Measurements from ENCODE around the gene AK5. TPM values are rescaled to one million over a fixed set of nuclear protein-coding genes. Genes with fewer than 3 reads are reported as not detected.

Gene AK5
- total RNA-seq, 6 experiments from 2014 or later: 51.9 to 77.6 (median 70.8) TPM

- Mint-ChIP-seq H3K4me1 (ENCODE audit: low read depth) (peaks cover 68% of the 10 kb centered on the region), H3K4me3 (no peak overlapping the region), H3K27me3 (ENCODE audit: insufficient read depth) (no peaks in the 10 kb centered on the region; the same call in 1 of the 2 replicates), H3K36me3 (ENCODE audit: low read depth) (peaks cover 83% of the 10 kb centered on the region), H3K27ac (no peak overlapping the region), H3K9me3 (peaks cover 14% of the 10 kb centered on the region; the same call in 1 of the 2 replicates)
- no peak for TF ChIP-seq CTCF (IDR thresholded peaks at IDR 0.05)
- no peak for DNase-seq
Observed at GRCh38 chr1:77421504-77422233, 139.8 kb downstream of the AK5 start.

GRCh38 chr1:77424236-77424635 lies 142.4 kb downstream of the AK5 start:
- no peak for TF ChIP-seq CTCF (IDR thresholded peaks at IDR 0.05)
- Mint-ChIP-seq H3K27ac (peak overlapping the region; percentile 57), H3K27me3 (ENCODE audit: insufficient read depth) (no peaks in the 10 kb centered on the region), H3K9me3 (peaks cover 9% of the 10 kb centered on the region), H3K36me3 (ENCODE audit: low read depth) (peaks cover 74% of the 10 kb centered on the region), H3K4me3 (peak overlapping the region; percentile 3), H3K4me1 (ENCODE audit: low read depth) (peaks cover 44% of the 10 kb centered on the region)
- peak; percentile 50 for DNase-seq

GRCh38 chr1:77428068-77428467 lies 146.2 kb downstream of the AK5 start:
- H3K9me3 Mint-ChIP-seq: peaks cover 9% of the 10 kb centered on the region
- no peaks in the 10 kb centered on the region for H3K27me3 Mint-ChIP-seq (ENCODE audit: insufficient read depth)
- no peak overlapping the region for H3K4me3 Mint-ChIP-seq
- peaks cover 41% of the 10 kb centered on the region for H3K36me3 Mint-ChIP-seq (ENCODE audit: low read depth)
- TF ChIP-seq CTCF (IDR thresholded peaks at IDR 0.05): no peak
- DNase-seq: no peak
- peaks cover 24% of the 10 kb centered on the region for H3K4me1 Mint-ChIP-seq (ENCODE audit: low read depth)
- H3K27ac Mint-ChIP-seq: no peak overlapping the region

- TF ChIP-seq CTCF (IDR thresholded peaks at IDR 0.05): no peak
- no peaks in the 10 kb centered on the region for H3K27me3 Mint-ChIP-seq (ENCODE audit: insufficient read depth)
- H3K4me1 Mint-ChIP-seq (ENCODE audit: low read depth): peaks cover 17% of the 10 kb centered on the region
- no peak overlapping the region for H3K27ac Mint-ChIP-seq
- H3K4me3 Mint-ChIP-seq: no peak overlapping the region
- peaks cover 27% of the 10 kb centered on the region for H3K36me3 Mint-ChIP-seq (ENCODE audit: low read depth)
- peaks cover 3% of the 10 kb centered on the region for H3K9me3 Mint-ChIP-seq
- DNase-seq: no peak
Observed at GRCh38 chr1:77430966-77431690, 149.3 kb downstream of the AK5 start.

GRCh38 chr1:77433934-77434333 lies 152.1 kb downstream of the AK5 start:
- no peak for DNase-seq
- TF ChIP-seq CTCF (IDR thresholded peaks at IDR 0.05): no peak
- H3K27ac Mint-ChIP-seq: no peak overlapping the region
- H3K9me3 Mint-ChIP-seq: peaks cover 4% of the 10 kb centered on the region
- H3K27me3 Mint-ChIP-seq (ENCODE audit: insufficient read depth): no peaks in the 10 kb centered on the region
- peaks cover 42% of the 10 kb centered on the region for H3K4me1 Mint-ChIP-seq (ENCODE audit: low read depth)
- H3K36me3 Mint-ChIP-seq (ENCODE audit: low read depth): peaks cover 17% of the 10 kb centered on the region
- no peak overlapping the region for H3K4me3 Mint-ChIP-seq

Data from HFFc6 (cell line).